Measurements from ENCODE around the gene MAU2. TPM values are rescaled to one million over a fixed set of nuclear protein-coding genes. Genes with fewer than 3 reads are reported as not detected.
"Not testable (repeated sequence)": the region's sequence is repeated elsewhere in the genome, so short reads cannot be mapped to it uniquely, and the experiment has no call there.

MAU2 gene
- total RNA-seq, 2 donors from 2014 or later, result 64.1 to 64.3 TPM

DNA sequence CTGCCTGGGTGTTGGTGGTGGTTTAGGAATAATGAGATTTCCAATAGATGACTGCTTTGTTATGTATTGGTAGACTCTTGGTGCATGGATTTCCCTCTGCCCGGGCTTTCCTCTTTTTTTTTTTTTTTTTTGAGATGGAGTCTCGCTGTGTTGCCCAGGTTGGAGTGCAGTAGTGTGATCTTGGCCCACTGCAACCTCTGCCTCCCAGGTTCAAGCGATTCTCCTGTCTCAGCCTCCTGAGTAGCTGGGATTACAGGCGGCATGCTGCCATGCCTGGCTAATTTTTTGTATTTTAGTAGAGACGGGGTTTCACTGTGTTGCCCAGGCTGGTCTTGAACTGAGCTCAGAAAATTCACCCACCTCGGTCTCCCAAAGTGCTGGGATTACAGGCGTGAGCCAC is 73.7 kb downstream of the MAU2 start:
- H3K27me3 Mint-ChIP-seq (ENCODE audit: insufficient read depth); H3K4me3 Mint-ChIP-seq; H3K4me3 ChIP-seq (ENCODE audit: low read length); H3K4me1 ChIP-seq (ENCODE audit: control insufficient read depth, insufficient read depth, low read length); H3K27me3 ChIP-seq (ENCODE audit: control insufficient read depth, insufficient read depth, low read length, poor library complexity, severe bottlenecking); H3K36me3 ChIP-seq (ENCODE audit: control insufficient read depth, insufficient read depth, low read length); H3K9me3 Mint-ChIP-seq; DNase-seq; H3K27ac ChIP-seq (ENCODE audit: low read depth, low read length); H3K9ac ChIP-seq (ENCODE audit: extremely low read depth, low read length, poor library complexity, severe bottlenecking); H3K36me3 Mint-ChIP-seq (ENCODE audit: low read depth); H3K9me3 ChIP-seq (ENCODE audit: control insufficient read depth, low read length): not testable (repeated sequence)
- Mint-ChIP-seq H3K27ac (peak overlapping the region; percentile 52), H3K4me1 (peaks cover 25% of the 10 kb centered on the region)
- WGBS, 2 experiments (ENCODE audit: insufficient coverage in 1 of 2, insufficient read length in 1 of 2), result 96 to 98% methylated on average over 4 to 6 of the region's 7 CpGs

- Histone ChIP-seq H3K27me3 (ENCODE audit: control insufficient read depth, insufficient read depth, low read length, poor library complexity, severe bottlenecking) (no peaks in the 10 kb centered on the region), H3K4me3 (ENCODE audit: low read length) (no peak overlapping the region), H3K36me3 (ENCODE audit: control insufficient read depth, insufficient read depth, low read length) (no peaks in the 10 kb centered on the region), H3K27ac (ENCODE audit: low read depth, low read length) (no peak overlapping the region), H3K4me1 (ENCODE audit: control insufficient read depth, insufficient read depth, low read length) (no peaks in the 10 kb centered on the region), H3K9ac (ENCODE audit: extremely low read depth, low read length, poor library complexity, severe bottlenecking) (no peak overlapping the region), H3K9me3 (ENCODE audit: control insufficient read depth, low read length) (no peaks in the 10 kb centered on the region)
- 85 to 89% methylated on average over 6 to 9 of the region's 9 CpGs for WGBS, 2 experiments (ENCODE audit: insufficient coverage in 1 of 2, insufficient read length in 1 of 2)
- H3K9me3 Mint-ChIP-seq, result no peaks in the 10 kb centered on the region
- peaks cover 11% of the 10 kb centered on the region for H3K4me1 Mint-ChIP-seq
- no peaks in the 10 kb centered on the region for H3K36me3 Mint-ChIP-seq (ENCODE audit: low read depth)
- no peak for DNase-seq
- no peak for TF ChIP-seq CTCF (conservative IDR thresholded peaks at IDR 0.05)
- no peak overlapping the region for H3K4me3 Mint-ChIP-seq
- no peak overlapping the region for H3K27ac Mint-ChIP-seq
- no peaks in the 10 kb centered on the region for H3K27me3 Mint-ChIP-seq (ENCODE audit: insufficient read depth)
These were observed 79.3 kb downstream of the MAU2 start for GRCh38 chr19:19399733-19400433.

GRCh38 chr19:19402656-19403372 is 82.2 kb downstream of the MAU2 start:
- no peaks in the 10 kb centered on the region for H3K36me3 ChIP-seq (ENCODE audit: control insufficient read depth, insufficient read depth, low read length)
- no peak overlapping the region for H3K9ac ChIP-seq (ENCODE audit: extremely low read depth, low read length, poor library complexity, severe bottlenecking)
- peaks cover 4% of the 10 kb centered on the region for H3K4me1 ChIP-seq (ENCODE audit: control insufficient read depth, insufficient read depth, low read length)
- Mint-ChIP-seq H3K27ac (no peak overlapping the region), H3K36me3 (ENCODE audit: low read depth) (no peaks in the 10 kb centered on the region), H3K27me3 (ENCODE audit: insufficient read depth) (no peaks in the 10 kb centered on the region), H3K4me1 (peaks cover 26% of the 10 kb centered on the region), H3K4me3 (no peak overlapping the region), H3K9me3 (no peaks in the 10 kb centered on the region)
- no peak overlapping the region for H3K27ac ChIP-seq (ENCODE audit: low read depth, low read length)
- no peak for TF ChIP-seq CTCF (conservative IDR thresholded peaks at IDR 0.05)
- no peaks in the 10 kb centered on the region for H3K9me3 ChIP-seq (ENCODE audit: control insufficient read depth, low read length)
- DNase-seq, result no peak
- H3K27me3 ChIP-seq (ENCODE audit: control insufficient read depth, insufficient read depth, low read length, poor library complexity, severe bottlenecking), result no peaks in the 10 kb centered on the region
- H3K4me3 ChIP-seq (ENCODE audit: low read length), result no peak overlapping the region
- WGBS, 2 experiments (ENCODE audit: insufficient coverage in 1 of 2, insufficient read length in 1 of 2), result 88 to 96% methylated on average over 8 to 11 of the region's 11 CpGs
